K562 (cell line): ENCODE results near the gene ZNF296. TPM values are rescaled to one million over a fixed set of nuclear protein-coding genes. Genes with fewer than 3 reads are reported as not detected.
A peak's percentile ranks its signal among the peaks of the same experiment; 100 is the strongest.

Experiments used
- AFF4 ChIP-seq: sonication (generic); formaldehyde crosslinking; IDR thresholded peaks from 2 replicates; pipeline ENCODE4 v1.8.0; 2023; ENCODE audit warnings: mild to moderate bottlenecking, missing genetic modification reagents
- CC2D1A ChIP-seq: fragments of 450-650 bp; IDR thresholded peaks from 2 replicates; pipeline ENCODE4 v1.6.1; 2017; ENCODE audit warnings: mild to moderate bottlenecking
- MCM7 ChIP-seq, 2 experiments: fragments of 450-650 bp; IDR thresholded peaks; 2 replicates each; pipeline ENCODE4 v1.6.1; 2016 to 2018
- PBX2 ChIP-seq, 2 experiments: IDR thresholded peaks in 1 of 2; conservative IDR thresholded peaks in 1 of 2; 2 replicates each; pipeline ENCODE4 v1.6.1; 2016; ENCODE audit warnings: low read depth in 2 of 2, mild to moderate bottlenecking in 1 of 2, missing compliant biosample characterization in 1 of 2, missing genetic modification characterization in 1 of 2, moderate library complexity in 1 of 2
- SOX6 ChIP-seq: fragments of 450-650 bp; IDR thresholded peaks from 2 replicates; pipeline ENCODE4 v1.6.1; 2014; ENCODE audit warnings: mild to moderate bottlenecking
- TBP ChIP-seq: optimal IDR thresholded peaks from 2 replicates; pipeline ENCODE3; 2011; ENCODE audit warnings: low read depth, low read length, improper control_type of control experiment
- ZBTB33 ChIP-seq: sonication (generic); formaldehyde crosslinking; IDR thresholded peaks from 2 replicates; pipeline ENCODE4 v1.8.1; 2023; ENCODE audit warnings: mild to moderate bottlenecking, missing genetic modification reagents
- polyA plus RNA-seq, 8 experiments: library from polyadenylated mRNA; depleted of rRNA in 4 of 8; stranded (reverse) in 5 of 8; unstranded in 3 of 8; fragments of >200 nt; fragmentation: Nextera tagmentation in 2 of 8; fragmentation: Illumina TruSeq in 1 of 8; extraction: Ambion mirVana in 2 of 8; extraction: Trizol in 1 of 8; gene quantifications; 2 replicates each; pipeline versions ENCODE4 v1.2.1 to v1.2.3, GENCODE V29; 2011 to 2014; ENCODE audit warnings: inconsistent platforms in 1 of 8, missing spikeins in 1 of 8
- total RNA-seq, 7 experiments: library from RNA; depleted of rRNA in 6 of 7; stranded (reverse); fragments of >200 nt in 6 of 7; fragmentation: Illumina TruSeq in 2 of 7; extraction: Trizol in 2 of 7; gene quantifications; 2 replicates each; pipeline versions ENCODE4 v1.2.1 to v1.2.3, GENCODE V29; 2011 to 2021; ENCODE audit warnings: low replicate concordance in 1 of 7
- TF ChIP-seq, protein P1 (sequence below): sonication (generic); formaldehyde crosslinking; IDR thresholded peaks from 2 replicates; pipeline ENCODE4 v1.8.0; 2023; ENCODE audit warnings: missing genetic modification reagents, mild to moderate bottlenecking, borderline replicate concordance
- TF ChIP-seq, protein P2 (sequence below): fragments of 250-450 bp; sonication (Bioruptor Pico); IDR thresholded peaks from 2 replicates; pipeline ENCODE4 v1.5.1; 2021; ENCODE audit warnings: mild to moderate bottlenecking

Gene ZNF296
- total and polyA plus RNA-seq, 9 of the 15 experiments (the other 6 are each of a cell fraction or from before 2014, with no cell fraction given): 0.03 to 8.8 (median 0.47) TPM; not detected in 1

DNA sequence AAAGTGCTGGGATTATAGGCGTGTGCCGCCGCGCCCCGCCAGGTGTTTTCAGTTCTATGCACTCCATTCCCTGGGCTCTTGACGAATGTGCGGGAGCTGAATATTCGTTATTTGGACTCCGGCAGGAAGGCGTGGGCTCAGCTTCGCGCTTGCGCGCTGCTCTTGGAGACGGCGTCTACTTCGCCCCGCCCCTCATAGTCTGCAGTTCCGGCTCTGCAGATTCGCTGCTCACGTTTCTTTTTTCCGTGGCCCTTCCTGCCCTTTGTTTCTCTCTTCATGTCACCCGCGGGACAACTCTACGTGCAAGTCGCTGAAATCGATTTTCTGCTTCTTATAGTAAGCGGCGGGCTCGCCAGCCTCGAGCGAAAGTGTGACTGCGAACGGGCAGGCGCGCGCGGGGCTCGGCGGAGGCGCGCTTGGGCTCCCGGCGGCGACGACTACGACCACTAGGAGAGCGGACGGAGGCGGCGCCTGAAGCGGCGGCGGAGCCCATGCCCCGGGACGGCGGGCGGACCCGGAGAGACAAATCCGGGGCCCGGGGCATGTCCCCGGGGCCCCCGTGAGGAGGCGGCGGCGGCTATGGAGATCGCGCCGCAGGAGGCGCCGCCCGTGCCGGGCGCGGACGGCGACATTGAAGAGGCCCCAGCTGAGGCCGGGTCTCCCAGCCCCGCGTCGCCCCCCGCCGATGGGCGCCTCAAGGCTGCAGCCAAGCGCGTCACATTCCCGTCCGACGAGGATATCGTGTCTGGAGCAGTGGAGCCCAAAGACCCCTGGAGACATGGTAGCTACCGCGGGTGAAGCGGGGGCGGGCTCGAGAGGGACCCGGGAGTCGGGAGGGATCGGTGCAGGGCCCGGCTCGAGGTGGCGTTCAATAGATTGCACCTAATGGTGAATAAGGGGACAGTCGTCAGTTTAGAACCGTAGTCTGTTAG is 16.7 kb upstream of the ZNF296 start, which contains the start of gene PPP1R37 (continued):
- no peak for TF ChIP-seq MCM7 (IDR thresholded peaks at IDR 0.05)
- TF ChIP-seq CC2D1A: no peak
- TF ChIP-seq, protein P1, sequence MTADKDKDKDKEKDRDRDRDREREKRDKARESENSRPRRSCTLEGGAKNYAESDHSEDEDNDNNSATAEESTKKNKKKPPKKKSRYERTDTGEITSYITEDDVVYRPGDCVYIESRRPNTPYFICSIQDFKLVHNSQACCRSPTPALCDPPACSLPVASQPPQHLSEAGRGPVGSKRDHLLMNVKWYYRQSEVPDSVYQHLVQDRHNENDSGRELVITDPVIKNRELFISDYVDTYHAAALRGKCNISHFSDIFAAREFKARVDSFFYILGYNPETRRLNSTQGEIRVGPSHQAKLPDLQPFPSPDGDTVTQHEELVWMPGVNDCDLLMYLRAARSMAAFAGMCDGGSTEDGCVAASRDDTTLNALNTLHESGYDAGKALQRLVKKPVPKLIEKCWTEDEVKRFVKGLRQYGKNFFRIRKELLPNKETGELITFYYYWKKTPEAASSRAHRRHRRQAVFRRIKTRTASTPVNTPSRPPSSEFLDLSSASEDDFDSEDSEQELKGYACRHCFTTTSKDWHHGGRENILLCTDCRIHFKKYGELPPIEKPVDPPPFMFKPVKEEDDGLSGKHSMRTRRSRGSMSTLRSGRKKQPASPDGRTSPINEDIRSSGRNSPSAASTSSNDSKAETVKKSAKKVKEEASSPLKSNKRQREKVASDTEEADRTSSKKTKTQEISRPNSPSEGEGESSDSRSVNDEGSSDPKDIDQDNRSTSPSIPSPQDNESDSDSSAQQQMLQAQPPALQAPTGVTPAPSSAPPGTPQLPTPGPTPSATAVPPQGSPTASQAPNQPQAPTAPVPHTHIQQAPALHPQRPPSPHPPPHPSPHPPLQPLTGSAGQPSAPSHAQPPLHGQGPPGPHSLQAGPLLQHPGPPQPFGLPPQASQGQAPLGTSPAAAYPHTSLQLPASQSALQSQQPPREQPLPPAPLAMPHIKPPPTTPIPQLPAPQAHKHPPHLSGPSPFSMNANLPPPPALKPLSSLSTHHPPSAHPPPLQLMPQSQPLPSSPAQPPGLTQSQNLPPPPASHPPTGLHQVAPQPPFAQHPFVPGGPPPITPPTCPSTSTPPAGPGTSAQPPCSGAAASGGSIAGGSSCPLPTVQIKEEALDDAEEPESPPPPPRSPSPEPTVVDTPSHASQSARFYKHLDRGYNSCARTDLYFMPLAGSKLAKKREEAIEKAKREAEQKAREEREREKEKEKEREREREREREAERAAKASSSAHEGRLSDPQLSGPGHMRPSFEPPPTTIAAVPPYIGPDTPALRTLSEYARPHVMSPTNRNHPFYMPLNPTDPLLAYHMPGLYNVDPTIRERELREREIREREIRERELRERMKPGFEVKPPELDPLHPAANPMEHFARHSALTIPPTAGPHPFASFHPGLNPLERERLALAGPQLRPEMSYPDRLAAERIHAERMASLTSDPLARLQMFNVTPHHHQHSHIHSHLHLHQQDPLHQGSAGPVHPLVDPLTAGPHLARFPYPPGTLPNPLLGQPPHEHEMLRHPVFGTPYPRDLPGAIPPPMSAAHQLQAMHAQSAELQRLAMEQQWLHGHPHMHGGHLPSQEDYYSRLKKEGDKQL (CRISPR knock-in tag): no peak
- TF ChIP-seq AFF4: 0 out of 2 replicates have a peak, but pooled peaks have one; percentile 59
- TF ChIP-seq ZBTB33 (CRISPR knock-in tag): no peak
- TF ChIP-seq SOX6: peak; percentile 96
- TF ChIP-seq, protein P2, sequence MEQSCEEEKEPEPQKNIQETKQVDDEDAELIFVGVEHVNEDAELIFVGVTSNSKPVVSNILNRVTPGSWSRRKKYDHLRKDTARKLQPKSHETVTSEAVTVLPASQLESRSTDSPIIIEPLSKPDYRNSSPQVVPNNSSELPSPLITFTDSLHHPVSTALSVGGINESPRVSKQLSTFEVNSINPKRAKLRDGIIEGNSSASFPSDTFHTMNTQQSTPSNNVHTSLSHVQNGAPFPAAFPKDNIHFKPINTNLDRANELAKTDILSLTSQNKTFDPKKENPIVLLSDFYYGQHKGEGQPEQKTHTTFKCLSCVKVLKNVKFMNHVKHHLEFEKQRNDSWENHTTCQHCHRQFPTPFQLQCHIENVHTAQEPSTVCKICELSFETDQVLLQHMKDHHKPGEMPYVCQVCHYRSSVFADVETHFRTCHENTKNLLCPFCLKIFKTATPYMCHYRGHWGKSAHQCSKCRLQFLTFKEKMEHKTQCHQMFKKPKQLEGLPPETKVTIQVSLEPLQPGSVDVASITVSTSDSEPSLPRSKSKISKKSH (CRISPR knock-in tag): no peak
- no peak for TF ChIP-seq TBP
- TF ChIP-seq PBX2 (CRISPR knock-in tag; IDR thresholded peaks at IDR 0.05; ENCODE audit: low read depth): no peak
- no peak for TF ChIP-seq PBX2 (tag; conservative IDR thresholded peaks at IDR 0.05; ENCODE audit: low read depth)
